ENCODE measurements around the gene NPTX1. TPM values are rescaled to one million over a fixed set of nuclear protein-coding genes. Genes with fewer than 3 reads are reported as not detected.

Gene NPTX1
- total and polyA plus RNA-seq, 4 donors: 0.56 to 7.5 (median 1.2) TPM

DNA sequence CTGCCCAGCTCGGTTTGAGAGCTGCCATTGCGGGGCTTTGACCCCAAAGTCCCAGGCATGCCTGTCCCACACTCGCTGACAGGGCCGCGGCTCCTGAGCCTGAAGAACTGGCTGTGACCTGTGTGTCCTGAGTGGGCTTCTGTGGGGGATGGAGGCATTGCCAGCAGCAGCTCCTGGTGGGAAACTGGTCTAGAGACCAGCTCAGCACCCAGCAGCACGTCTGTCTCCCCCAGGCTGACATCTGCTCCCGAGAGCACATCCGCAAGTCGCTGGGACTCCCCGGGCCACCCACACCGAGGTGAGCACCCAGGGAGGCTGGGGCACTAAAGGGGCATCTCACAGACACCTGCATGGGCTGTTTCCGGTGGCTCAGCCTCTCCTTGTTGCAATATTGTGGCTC, 48.0 kb downstream of the NPTX1 start:
- no peak overlapping the region for H3K4me3 ChIP-seq
- WGBS, 2 donors: 92% methylated on average over 12 of the region's 12 CpGs
- no peaks in the 10 kb centered on the region for H3K9me3 ChIP-seq (ENCODE audit: control insufficient read depth in 4 of 4, insufficient read depth in 3 of 4, low read length in 3 of 4)
- no peak overlapping the region for H3K27ac ChIP-seq (ENCODE audit: low read depth in 1 of 2, low read length in 1 of 2)
- ATAC-seq (ENCODE audit: insufficient read depth, low FRiP score): no peak
- DNase-seq: no peak
- H3K27me3 ChIP-seq (ENCODE audit: control insufficient read depth in 3 of 3, insufficient read depth in 3 of 3, low read length in 2 of 3): no peaks in the 10 kb centered on the region
- no peak overlapping the region for H3K9ac ChIP-seq (ENCODE audit: insufficient read depth in 1 of 2, low read length in 2 of 2)
- TF ChIP-seq, protein P1, sequence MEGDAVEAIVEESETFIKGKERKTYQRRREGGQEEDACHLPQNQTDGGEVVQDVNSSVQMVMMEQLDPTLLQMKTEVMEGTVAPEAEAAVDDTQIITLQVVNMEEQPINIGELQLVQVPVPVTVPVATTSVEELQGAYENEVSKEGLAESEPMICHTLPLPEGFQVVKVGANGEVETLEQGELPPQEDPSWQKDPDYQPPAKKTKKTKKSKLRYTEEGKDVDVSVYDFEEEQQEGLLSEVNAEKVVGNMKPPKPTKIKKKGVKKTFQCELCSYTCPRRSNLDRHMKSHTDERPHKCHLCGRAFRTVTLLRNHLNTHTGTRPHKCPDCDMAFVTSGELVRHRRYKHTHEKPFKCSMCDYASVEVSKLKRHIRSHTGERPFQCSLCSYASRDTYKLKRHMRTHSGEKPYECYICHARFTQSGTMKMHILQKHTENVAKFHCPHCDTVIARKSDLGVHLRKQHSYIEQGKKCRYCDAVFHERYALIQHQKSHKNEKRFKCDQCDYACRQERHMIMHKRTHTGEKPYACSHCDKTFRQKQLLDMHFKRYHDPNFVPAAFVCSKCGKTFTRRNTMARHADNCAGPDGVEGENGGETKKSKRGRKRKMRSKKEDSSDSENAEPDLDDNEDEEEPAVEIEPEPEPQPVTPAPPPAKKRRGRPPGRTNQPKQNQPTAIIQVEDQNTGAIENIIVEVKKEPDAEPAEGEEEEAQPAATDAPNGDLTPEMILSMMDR (IDR thresholded peaks at IDR 0.05; ENCODE audit: control extremely low read depth, extremely low read depth): no peak
- H3K36me3 ChIP-seq (ENCODE audit: control insufficient read depth in 4 of 4, insufficient read depth in 4 of 4, low read length in 4 of 4): peaks cover 0 to 17% (median 4%) of the 10 kb centered on the region in 4 donors
- H3K4me1 ChIP-seq (ENCODE audit: control insufficient read depth in 5 of 5, insufficient read depth in 5 of 5, low read length in 5 of 5): peaks cover 0 to 3% (median 0%) of the 10 kb centered on the region in 5 donors

DNA sequence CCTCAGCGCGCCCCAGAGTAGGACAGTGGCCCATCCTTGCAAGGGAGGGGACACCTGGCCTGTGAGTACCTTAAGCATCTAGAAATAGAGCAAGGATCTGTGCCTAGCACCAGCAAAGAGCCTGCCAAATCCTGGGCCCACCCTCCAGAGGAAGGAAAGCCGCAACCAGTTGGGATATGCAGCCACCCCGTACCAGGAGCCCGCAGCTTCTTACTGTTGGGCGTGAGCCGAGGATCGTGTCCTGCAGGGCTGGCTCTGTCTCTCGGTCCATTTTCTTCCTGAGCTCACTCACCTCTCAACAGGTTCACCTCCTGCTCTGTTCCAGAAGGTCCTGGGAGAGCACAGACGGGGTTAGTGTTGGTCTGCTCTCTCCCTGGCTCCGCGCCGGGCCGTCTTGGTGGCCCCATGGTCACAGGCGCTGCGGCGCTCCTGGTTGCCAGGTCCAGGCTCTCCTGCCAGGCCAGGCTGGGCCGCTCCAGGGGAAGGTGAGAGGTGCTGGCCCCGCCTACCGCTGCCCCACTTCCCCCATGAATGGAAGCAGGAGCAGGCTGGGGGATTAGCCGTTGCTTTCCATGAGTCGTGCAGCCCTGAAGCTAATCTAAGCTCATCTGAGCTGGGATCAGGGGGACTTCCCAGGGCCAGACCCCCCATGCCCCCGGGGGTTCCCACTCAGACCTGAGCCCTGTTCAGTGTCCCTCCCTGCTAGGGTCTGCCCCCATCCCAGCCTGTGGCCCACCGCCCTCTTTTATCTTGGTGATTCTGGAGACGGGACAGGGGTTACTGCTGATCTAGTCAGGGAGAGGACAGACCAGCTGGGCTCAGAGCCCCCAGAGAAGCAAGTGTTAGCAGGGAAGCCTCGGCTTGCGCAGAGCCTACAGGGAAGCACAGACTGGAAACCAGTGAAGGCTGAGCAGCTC, 48.8 kb downstream of the NPTX1 start:
- Histone ChIP-seq H3K27me3 (ENCODE audit: control insufficient read depth in 3 of 3, insufficient read depth in 3 of 3, low read length in 2 of 3) (no peaks in the 10 kb centered on the region), H3K27ac (ENCODE audit: low read depth in 1 of 2, low read length in 1 of 2) (no peak overlapping the region), H3K9ac (ENCODE audit: insufficient read depth in 1 of 2, low read length in 2 of 2) (no peak overlapping the region), H3K4me1 (ENCODE audit: control insufficient read depth in 5 of 5, insufficient read depth in 5 of 5, low read length in 5 of 5) (peaks cover 0 to 6% (median 0%) of the 10 kb centered on the region in 5 donors), H3K4me3 (no peak overlapping the region), H3K9me3 (ENCODE audit: control insufficient read depth in 4 of 4, insufficient read depth in 3 of 4, low read length in 3 of 4) (no peaks in the 10 kb centered on the region), H3K36me3 (ENCODE audit: control insufficient read depth in 4 of 4, insufficient read depth in 4 of 4, low read length in 4 of 4) (peaks cover 0 to 17% (median 4%) of the 10 kb centered on the region in 4 donors)
- DNase-seq (no peak), ATAC-seq (ENCODE audit: insufficient read depth, low FRiP score) (no peak)
- TF ChIP-seq, protein P1 (IDR thresholded peaks at IDR 0.05; ENCODE audit: control extremely low read depth, extremely low read depth): no peak
- 90 to 95% methylated on average over 26 to 27 of the region's 27 CpGs for WGBS, 2 donors

DNA sequence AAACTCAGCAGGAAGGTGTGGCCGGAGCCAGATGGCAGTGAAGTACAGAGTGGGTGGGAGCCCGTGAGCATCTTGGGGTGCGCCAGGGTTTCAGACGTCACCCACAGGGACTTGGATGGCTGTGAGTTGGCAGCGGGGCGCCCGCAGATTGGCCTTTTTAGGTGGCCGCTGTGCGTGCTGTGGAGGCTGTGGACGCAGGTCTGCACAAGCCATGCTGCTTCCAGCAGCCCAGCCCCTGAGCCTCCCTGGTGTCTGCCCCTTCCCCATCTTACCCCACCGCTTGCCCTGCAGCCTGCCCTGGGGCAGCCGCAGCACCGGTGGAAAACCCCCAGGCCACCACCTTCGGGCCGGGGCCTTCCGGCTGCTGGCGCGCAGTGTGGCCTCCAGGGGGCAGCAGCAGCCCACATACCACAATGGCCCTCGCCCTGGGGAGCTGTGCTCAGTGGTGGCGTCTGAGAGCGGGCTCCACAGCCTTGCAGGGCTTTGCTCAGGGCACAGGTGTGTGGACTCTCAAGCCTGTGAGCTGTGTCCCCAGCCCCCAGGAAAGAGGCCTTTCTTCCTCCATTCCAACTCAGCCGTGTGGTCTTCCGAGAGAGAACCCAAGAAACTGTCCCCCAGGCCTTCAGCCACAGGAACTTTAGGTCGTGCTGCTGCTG, 49.6 kb downstream of the NPTX1 start:
- Histone ChIP-seq H3K27me3 (ENCODE audit: control insufficient read depth in 3 of 3, insufficient read depth in 3 of 3, low read length in 2 of 3) (no peaks in the 10 kb centered on the region), H3K36me3 (ENCODE audit: control insufficient read depth in 4 of 4, insufficient read depth in 4 of 4, low read length in 4 of 4) (peaks cover 0 to 17% (median 4%) of the 10 kb centered on the region in 4 donors), H3K4me1 (ENCODE audit: control insufficient read depth in 5 of 5, insufficient read depth in 5 of 5, low read length in 5 of 5) (peaks cover 0 to 6% (median 0%) of the 10 kb centered on the region in 5 donors), H3K9ac (ENCODE audit: insufficient read depth in 1 of 2, low read length in 2 of 2) (no peak overlapping the region), H3K4me3 (no peak overlapping the region), H3K27ac (ENCODE audit: low read depth in 1 of 2, low read length in 1 of 2) (no peak overlapping the region), H3K9me3 (ENCODE audit: control insufficient read depth in 4 of 4, insufficient read depth in 3 of 4, low read length in 3 of 4) (no peaks in the 10 kb centered on the region)
- TF ChIP-seq, protein P1 (IDR thresholded peaks at IDR 0.05; ENCODE audit: control extremely low read depth, extremely low read depth): peak; percentile 97
- 42 to 45% methylated on average over 24 of the region's 24 CpGs for WGBS, 2 donors
- DNase-seq (peak; percentile 61 to 76 (median 68)), ATAC-seq (ENCODE audit: insufficient read depth, low FRiP score) (peak; percentile 87)

All from lung (tissue), 12 donors.